Skin of body (tissue), 2 donors: ENCODE results near the gene ANKDD1A. TPM values are rescaled to one million over a fixed set of nuclear protein-coding genes. Genes with fewer than 3 reads are reported as not detected.

Experiments used
- DNase-seq: peaks from one replicate; lab custom pipeline; 2025; lab: John Stamatoyannopoulos, UW
- total RNA-seq: library from RNA; depleted of rRNA; stranded (reverse); fragments of >200 nt; gene quantifications from one replicate; pipeline ENCODE4 v1.2.3, GENCODE V29; 2014

The ANKDD1A gene
- total RNA-seq = 3.6 TPM

DNA sequence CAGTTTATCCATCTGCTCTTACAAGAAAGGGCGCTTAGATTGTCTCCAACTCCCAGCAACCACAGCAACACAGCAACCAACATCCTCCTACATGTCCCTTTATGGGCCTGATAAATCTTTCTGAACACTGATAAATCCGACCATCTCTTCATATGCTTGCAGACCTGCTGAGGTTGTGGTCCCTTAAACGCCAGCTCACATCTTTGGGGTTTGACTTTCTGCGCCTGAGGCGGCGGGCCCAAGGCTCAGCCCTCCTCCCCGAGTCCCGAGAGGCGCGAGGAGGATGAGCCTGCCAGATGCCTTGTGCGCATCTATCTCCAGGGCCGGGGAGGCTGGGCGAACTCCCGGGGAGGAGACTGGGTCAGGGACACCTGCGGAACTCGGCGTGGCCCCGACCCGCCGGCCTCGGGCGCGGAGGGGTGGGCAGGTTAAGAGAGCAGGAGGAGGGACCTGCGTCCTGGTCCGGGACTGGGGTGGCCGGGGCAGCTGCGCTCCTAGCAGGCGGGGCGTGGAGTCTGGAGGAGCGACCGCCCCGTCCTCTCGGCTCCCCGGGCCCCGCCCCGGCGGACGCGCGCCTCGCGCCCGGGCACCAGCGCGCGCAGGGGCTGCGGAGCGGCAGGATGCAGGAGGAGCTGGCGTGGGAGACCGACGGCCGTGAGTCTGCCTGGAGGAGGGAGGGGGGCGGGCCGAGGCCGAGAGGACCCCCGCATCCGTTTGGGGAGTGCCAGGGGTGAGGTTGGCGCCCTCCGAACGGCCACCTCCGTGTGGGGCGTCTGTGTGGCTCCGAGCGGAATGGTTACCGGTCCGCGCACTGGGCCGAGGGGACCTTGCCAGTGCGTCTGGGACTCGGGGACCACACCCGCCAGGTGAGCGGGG, at the start of gene ANKDD1A:
ANKDD1A (plus strand) TSS at position 592 of the 876 bp plus-strand sequence; CDS start at position 621, 29 bp downstream.
- no peak for DNase-seq

DNA sequence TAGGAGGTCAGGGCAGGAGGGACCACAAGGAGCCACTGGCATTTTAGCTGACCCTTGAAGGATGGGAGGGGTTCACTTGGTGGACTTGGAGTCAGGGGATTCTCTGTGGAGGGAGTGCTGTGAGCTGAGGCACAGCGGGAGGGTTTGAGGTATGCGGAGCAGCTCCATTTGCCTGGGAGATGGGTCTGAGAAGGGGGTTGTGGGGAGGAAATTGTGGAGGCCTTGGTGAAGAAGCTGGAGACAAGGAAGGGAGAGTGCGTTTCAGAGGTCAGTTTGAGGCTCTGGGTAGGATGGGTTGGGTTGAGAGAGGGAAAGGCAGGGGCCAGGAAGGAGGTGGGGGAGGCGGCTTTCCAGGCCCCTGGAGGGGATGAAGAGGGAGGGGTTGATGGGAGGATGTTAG, 49.7 kb upstream of the ANKDD1A start:
- no peak for DNase-seq

DNA sequence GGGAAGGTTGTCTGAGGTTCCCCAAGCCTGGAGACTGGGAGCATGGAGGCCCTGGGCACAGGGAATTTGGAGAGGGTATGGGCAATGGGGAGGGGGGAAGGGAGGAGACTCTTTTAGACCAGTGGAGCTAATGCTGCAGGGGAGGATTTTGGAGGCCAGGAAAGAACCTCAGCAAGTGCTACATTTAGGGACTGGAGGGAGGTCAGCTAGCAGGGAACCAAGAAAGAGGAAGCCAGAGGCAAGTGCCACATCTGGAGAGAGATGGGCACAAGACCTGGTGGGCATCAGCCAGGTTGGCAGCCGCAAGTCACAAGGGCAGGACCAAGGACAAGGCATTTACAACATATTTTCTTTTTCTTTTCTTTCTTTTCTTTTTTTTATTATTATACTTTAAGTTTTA, 49.3 kb upstream of the ANKDD1A start:
- no peak for DNase-seq

DNA sequence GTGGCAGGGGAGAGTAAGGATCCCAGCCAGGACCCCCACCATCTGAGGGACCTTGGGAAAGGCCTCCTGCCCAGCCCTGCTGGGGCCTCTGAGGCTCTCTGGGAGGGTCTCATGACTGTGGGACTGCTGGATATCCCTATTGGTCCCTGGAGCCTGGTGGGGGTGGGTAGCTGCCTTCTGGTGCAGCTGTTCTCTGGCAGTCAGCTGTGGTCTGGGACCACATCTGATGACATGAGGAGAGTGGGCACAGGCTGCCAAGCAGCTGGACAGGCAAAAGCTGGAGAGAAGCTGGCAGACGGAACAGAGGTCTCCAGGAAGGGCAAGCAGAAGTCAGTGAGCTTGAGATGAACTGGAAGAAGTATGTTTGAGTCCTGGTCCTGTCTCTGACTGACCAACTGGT, 47.6 kb upstream of the ANKDD1A start:
- no peak for DNase-seq

DNA sequence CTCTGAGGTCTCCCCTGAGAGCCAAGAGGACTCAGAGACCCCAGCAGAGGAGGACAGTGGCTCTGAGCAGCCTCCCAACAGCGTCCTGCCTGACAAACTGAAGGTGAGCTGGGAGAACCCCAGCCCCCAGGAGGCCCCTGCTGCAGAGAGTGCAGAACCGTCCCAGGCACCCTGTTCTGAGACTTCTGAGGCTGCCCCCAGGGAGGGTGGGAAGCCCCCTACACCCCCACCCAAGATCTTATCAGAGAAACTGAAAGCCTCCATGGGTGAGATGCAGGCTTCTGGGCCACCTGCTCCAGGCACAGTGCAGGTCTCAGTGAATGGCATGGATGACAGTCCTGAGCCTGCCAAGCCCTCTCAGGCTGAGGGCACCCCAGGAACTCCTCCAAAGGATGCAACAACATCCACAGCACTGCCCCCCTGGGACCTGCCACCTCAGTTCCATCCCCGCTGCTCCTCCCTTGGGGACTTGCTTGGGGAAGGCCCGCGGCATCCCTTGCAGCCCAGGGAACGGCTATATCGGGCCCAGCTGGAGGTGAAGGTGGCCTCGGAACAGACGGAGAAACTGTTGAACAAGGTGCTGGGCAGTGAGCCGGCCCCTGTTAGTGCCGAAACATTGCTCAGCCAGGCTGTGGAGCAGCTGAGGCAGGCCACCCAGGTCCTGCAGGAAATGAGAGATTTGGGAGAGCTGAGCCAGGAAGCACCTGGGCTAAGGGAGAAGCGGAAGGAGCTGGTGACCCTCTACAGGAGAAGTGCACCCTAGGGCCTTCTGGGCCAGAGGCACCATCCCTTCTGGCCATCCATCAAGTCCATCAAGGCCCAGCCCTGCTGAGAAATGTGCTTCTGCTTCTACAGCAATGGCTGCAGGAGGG, 46.3 kb upstream of the ANKDD1A start:
- no peak for DNase-seq

DNA sequence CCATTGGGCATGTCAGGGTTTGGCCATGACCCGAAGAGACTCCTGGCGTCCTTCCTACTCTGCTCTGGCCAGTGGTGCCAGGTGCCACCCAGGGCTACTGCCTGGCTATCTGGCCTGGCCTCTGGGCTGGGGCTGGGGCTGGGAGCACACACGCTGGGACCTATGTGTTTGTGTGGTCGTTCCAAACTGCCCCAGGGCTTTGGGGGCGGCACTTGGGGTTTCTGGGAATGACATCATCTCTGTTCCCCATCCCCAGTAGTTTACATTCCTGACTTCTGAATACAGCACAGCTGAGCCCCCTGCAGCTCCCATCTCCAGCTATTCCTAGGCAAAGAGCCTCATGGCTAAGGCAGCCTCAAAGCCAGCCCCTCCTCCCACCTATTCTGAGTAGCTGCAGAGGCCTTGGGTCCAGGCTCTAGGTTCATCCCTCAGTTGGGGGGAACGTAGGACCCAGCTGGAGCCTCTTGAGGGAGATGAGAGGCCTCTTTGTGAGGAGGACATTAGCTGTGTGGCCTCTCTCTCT, 45.6 kb upstream of the ANKDD1A start:
- no peak for DNase-seq

DNA sequence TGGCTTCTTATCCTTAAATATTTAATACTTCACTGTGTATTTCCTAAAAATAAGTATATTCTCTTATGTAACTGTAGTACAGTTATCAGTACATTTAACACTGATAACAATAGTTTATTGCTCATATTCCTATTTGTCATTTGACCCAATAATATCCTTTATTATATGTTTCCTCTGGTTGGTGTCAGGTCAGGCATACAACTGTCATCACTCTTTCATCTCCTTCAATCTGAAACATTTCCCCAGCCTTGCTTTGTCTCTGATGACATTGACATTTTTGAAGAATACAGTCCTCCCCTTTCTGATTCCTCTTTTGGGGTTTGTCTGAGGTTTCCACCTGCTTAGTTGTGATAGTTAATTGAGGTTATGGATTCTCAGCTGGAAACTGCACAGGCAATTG, 42.2 kb upstream of the ANKDD1A start:
- no peak for DNase-seq

DNA sequence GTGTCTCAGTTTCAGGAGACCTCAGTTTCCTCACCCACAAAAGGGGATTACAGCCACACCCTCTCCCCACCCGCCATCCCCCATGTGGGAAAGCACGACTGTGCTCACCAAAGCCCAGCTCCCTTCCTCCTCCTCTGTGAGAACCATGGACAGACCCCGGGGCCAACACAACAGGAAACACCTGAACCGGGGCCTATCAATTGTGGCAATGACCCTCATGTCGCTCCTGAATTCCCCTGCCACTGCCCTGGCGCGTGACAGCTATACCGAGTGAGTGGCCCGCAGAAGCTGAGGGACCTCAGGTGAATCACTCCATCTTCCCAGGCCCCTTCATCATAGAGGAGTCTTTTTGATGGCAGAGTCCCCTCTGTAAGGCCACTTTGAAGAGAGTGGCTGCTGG, 41.3 kb upstream of the ANKDD1A start:
- no peak for DNase-seq

DNA sequence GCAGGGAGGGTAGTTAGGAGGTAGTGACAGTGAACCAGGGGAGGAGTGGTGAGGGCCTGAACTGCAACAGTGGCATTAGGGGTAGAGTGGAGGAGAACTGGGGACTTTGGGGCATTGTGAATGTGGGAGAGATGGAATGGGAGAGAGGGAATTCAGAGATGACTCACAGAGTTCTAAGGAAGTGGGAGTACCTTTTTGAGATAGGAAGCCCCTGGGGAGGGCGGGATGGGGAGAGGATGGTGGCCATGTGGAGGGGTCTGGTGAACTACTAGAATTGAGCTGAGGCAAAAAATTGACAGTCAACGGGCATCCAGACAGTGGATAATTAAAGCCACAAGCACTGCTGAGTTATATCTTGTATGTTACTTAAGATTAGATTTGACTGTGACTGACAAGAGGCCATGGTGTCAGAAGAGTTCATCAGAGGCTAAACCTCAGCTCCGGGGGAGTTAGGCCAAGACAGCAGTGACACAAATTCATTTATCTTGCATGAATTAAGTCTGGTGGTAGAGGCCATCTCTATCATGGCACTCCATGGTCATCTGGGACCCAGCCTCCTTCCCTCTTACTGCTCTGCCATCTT, 36.0 kb upstream of the ANKDD1A start:
- no peak for DNase-seq

DNA sequence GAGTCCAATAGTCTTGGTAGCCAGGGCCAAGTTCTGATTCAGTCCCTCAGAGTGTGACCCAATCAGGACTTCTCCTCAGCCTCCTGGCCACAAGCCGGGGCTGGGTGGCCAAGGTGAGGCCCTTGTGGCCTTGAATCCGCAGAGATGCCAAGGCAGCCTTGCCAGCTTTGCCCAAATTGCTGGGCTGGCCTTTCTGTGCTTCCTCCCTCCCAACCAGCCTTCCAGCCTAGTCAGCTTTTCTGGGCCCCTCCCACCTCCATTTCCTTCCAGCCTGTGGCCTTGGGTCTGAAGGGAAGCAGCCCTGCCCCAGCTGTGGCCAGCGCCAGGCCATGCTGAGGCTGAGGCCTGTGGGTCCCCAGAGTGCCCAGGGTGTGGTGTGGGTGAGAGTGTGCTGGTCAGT, 34.3 kb upstream of the ANKDD1A start:
- DNase-seq = no peak

DNA sequence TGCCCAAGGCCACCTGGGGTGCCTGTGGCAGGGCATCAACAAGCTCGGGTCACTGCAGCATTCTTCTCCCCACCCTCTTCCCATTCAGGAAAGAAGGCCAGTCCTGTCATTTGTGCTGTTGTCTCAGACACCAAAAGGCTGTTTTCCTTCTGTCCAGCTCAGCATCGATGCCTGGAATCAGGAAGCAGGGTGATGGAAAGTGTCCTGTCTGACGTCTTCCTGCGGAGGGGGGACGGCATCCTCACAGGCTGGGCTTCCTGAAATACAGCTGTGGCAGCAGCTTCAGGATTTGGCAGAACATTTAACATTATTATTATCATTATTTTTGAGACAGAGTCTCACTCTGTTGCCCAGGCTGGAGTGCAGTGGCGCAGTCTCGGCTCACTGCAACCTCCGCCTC, 33.0 kb upstream of the ANKDD1A start:
- peak; percentile 19 for DNase-seq

DNA sequence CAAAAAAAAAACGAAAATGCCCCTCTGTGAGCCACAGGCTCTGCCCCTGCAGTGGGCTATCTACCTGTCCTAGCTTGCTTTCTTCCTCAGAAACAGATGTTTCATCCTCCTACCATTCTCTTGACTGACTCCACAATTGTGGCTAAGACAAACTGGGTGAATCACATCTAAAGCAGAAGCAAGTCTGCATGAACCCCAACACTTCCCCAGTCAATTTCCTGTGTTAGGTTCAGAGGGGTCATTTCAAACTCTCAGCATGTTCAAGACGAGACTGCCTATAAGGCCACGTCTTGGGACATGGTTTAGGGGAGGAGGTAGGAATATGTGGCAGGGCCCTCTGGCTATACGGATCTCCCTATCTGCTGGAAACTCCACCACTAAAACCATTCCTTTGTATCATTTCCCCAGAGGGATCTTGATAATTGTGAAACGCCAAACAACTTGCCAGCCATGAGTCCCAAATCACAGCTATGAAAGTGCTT, 28.6 kb upstream of the ANKDD1A start:
- DNase-seq = no peak

DNA sequence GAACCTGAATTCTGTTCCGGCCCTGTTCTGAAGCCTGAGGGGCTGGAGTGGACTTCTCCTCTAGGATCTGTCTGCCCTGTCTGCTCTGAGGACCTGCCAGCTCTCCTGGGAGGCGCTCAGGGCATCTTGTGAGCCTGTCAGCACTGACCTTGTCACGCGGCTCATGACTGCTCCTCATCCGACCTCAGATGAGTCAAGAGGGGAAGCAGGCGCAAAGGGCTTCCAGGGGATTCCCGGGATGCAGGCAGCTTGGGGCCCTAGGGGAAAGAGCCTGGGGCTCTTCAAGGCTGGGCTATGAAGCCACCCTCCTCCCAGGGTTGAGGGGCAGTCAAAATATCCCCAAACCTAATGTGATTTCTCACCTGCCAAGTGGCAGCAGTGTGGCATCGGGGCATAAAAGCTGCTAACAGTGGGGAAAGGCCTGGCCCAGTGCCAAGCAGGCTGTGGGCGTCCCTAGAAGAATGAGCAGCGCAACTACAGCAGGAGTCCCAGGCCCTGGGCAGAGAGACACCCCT, 27.6 kb upstream of the ANKDD1A start:
- DNase-seq = no peak

DNA sequence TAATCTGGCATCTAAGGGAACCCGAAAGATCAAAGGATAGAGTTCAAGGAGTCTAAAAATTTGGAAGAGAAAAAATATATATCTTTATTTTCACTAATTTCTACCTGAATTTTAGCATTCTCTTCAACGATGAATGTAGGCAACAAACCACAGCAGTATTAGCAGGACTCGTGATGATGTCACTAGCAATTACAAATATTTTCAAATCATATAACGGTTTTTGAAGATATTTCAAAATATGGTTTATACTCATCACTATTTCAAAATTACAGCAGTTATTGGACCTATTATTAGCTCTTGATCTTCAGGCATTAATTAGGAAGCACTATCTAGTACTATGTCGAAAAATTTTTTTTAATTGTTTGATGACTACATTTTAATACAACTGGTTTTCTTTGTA, 27.0 kb upstream of the ANKDD1A start:
- no peak for DNase-seq

DNA sequence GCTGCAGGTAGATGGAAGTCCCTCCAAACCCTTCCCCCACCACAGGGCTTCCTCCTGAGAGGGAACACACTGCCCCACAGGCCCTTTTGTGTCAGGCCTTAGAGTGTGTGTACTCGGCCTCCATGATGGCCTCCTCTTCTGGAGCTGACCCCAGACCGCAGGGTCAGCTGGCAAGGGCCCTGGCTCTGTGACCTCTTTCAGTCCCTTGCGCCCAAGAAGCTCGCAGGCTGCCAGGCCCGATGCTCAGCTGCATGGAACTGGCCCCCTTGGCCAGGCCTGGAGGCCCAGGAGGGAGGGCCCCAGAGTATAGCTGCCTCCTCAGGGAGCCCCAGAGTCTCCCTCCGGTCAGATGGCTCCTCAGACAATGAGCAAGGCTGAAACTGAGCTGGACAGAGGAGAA, 23.4 kb upstream of the ANKDD1A start:
- DNase-seq = no peak

DNA sequence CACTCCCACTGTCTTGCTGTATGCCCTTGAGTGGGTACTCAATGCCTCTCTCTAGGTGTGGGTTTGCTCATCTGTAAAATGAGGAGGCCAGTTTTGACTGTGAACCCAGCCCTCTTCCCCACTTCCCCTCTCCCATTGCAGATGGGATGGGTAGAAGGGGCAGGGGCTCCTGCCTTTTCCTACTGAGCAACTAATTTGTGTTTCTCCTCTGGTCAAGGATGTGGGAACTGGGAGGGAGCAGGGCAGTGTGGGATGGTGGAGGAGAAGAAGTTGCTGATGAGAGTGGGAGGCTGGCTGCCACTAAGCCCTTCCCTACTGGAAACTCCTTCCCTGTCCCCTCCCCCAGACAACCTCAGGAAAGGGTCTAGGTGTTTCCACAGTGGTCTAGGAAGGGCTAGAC, 20.1 kb upstream of the ANKDD1A start:
- DNase-seq = no peak

DNA sequence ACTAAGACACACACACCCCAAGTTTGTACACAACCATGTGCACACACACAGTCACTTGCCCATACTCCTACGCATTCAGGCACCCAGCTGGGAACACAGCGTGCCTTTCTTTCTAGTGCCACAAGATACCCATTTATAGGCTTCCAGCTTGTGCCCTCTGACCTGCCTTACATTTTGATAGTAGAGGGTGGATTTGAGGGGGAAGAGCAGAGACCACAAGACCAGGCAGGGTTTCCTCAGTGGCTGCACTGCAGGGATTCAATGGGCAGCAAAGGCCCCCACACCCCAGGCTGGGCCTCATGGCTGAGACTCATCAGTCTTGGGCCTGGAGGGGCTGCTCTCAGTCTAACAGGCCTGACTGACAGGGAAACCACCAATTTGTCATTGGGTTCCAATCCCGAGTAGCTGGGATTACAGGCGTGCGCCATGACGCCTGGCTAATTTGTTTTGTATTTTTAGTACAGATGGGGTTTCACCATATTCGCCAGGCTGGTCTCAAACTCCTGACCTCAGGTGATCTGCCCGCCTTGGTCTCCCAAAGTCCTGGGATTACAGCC, 18.8 kb upstream of the ANKDD1A start:
- no peak for DNase-seq

DNA sequence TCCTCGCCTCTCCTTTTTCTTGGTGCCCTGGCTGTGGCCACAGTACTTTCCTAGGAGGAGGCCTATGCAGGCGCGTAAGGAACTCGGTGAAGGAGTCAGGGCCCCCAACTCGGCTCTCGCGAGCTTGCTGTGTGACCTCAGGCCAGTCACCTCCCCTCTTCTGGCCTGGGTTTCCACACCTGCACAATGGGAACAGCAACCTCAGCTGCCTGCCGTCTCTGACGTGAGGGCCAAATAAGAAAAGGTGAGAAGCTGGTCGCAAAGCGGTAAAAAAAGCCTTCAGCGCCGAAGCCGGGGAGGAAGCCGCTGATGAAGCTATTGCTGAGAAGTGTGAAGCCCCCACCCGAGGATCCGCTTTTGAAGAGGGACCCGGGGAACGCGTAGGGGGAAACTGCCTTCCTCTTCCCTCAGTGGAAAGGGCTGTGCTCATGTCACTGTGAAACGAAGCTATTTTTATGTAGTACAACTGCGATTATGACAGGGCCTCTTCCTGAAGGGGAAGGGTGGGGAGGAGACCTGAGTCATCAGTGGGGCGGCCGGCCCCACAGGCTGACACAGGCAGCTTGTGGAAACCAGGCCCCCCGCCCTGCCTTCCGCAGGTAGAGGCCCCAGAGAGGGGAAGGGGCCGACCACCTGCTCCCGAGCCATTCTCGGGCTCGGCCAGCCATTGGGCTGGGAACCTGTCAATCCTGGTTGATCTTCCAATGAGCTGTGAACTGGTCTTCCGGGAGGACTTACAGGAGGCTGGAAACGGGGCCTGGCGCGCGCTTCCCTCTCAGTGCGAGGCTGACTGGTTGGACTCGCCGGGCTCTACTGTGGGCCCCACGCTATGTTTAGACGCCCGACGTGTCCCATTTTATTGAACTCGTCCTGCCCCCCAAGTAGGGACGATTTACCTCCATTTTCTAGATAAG, 18.0 kb upstream of the ANKDD1A start:
- peak; percentile 90 for DNase-seq

DNA sequence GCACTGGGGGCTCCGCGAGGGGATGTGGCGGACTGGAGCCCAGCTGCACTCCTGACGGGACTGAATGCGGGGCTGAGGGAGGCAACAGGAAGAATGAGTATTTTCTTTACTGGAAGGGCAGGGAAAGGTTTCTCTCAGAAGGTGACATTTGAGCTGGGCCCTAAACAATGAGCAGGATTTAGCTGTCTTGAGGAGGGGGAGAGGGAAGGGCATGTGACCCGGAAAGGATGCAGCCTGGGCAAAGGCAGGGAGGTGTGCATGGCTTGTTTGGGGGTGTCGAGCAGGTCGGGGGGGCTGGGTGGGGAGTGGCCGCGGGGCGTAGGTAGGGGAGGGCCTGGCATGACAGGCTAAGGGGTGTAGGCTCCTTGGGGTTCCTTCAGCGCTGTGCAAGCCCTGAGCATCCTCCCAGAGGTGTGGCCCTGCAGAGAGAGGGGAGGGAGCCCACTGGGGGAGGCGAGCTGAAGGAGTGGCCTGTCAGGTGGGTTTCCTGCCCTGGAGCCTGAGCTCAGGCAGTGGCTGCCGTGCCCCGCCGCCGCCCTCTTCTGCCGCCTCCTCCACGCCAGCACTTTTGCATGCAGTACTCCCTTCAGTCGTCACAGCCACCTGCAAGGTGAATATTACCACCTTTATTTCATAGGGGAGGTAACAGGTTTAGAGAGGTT, 17.2 kb upstream of the ANKDD1A start:
- DNase-seq = peak; percentile 41
